Measurements from ENCODE around the gene FBXL22. TPM values are rescaled to one million over a fixed set of nuclear protein-coding genes. Genes with fewer than 3 reads are reported as not detected.

The FBXL22 gene
- total RNA-seq, 1 experiment from 2014 or later, result 0.46 TPM

- peaks cover 22% of the 10 kb centered on the region for H3K36me3 Mint-ChIP-seq
- POLR2A ChIA-PET, result no interaction called here
- no peaks in the 10 kb centered on the region for H3K27me3 Mint-ChIP-seq (ENCODE audit: low read depth)
- no peak for TF ChIP-seq FOXP4 (CRISPR knock-in tag; IDR thresholded peaks at IDR 0.05)
- TF ChIP-seq ZNF416 (CRISPR knock-in tag; IDR thresholded peaks at IDR 0.05), result no peak
- TF ChIP-seq USF2 (CRISPR knock-in tag; IDR thresholded peaks at IDR 0.05), result no peak
- TF ChIP-seq ZBTB43 (CRISPR knock-in tag; IDR thresholded peaks at IDR 0.05), result no peak
- TF ChIP-seq KAT7 (CRISPR knock-in tag; IDR thresholded peaks at IDR 0.05; ENCODE audit: borderline replicate concordance), result no peak
- TF ChIP-seq AFF4 (CRISPR knock-in tag; IDR thresholded peaks at IDR 0.05; ENCODE audit: borderline replicate concordance), result no peak
- no peak for TF ChIP-seq PREB (CRISPR knock-in tag; IDR thresholded peaks at IDR 0.05; ENCODE audit: borderline replicate concordance)
- no peak for TF ChIP-seq FOXJ3 (CRISPR knock-in tag; IDR thresholded peaks at IDR 0.05; ENCODE audit: borderline replicate concordance)
- TF ChIP-seq ZNF232 (CRISPR knock-in tag; IDR thresholded peaks at IDR 0.05), result no peak
- TF ChIP-seq ZBTB21 (CRISPR knock-in tag; IDR thresholded peaks at IDR 0.05; ENCODE audit: borderline replicate concordance), result no peak
- TF ChIP-seq E2F5 (CRISPR knock-in tag; IDR thresholded peaks at IDR 0.05), result no peak
- no peak for TF ChIP-seq ATF2 (CRISPR knock-in tag; IDR thresholded peaks at IDR 0.05; ENCODE audit: borderline replicate concordance, low read depth)
- TF ChIP-seq TCF7 (CRISPR knock-in tag; IDR thresholded peaks at IDR 0.05; ENCODE audit: low read depth), result no peak
- TF ChIP-seq FOXK1 (CRISPR knock-in tag; IDR thresholded peaks at IDR 0.05), result no peak
- TF ChIP-seq ZNF317 (CRISPR knock-in tag; IDR thresholded peaks at IDR 0.05; ENCODE audit: borderline replicate concordance, low read depth), result no peak
- TF ChIP-seq ARID4B (CRISPR knock-in tag; IDR thresholded peaks at IDR 0.05; ENCODE audit: borderline replicate concordance), result no peak
- TF ChIP-seq NR2C2 (CRISPR knock-in tag; IDR thresholded peaks at IDR 0.05), result no peak
- DNase-seq (ENCODE audit: low spot score), result no peak
- H3K4me1 Mint-ChIP-seq, result no peaks in the 10 kb centered on the region
- no peak overlapping the region for H3K27ac Mint-ChIP-seq
- CTCF ChIA-PET, result interaction anchor here (0.8 to 2.2 kb wide), 4 partner anchors 163 to 438 kb away, joined by 3 to 5 read pairs (median 4); no protein-coding TSS in a partner anchor
- ATAC-seq, result no peak
- 0 out of 2 replicates have a peak, but pooled peaks cover 3% of the 10 kb centered on the region for H3K9me3 Mint-ChIP-seq
- no peak overlapping the region for H3K4me3 Mint-ChIP-seq
Measured at GRCh38 chr15:63630036-63630751, 33.0 kb downstream of the FBXL22 start.

Measured in WTC11 (cell line).